Femur (tissue), 1 donor: ENCODE measurements around the gene MYO5B.
A peak's percentile ranks its signal among the peaks of the same experiment; 100 is the strongest.

Source experiments
- DNase-seq: peaks from one replicate; pipeline ENCODE4 v3.0.0-alpha.2; 2017

Gene MYO5B

DNA sequence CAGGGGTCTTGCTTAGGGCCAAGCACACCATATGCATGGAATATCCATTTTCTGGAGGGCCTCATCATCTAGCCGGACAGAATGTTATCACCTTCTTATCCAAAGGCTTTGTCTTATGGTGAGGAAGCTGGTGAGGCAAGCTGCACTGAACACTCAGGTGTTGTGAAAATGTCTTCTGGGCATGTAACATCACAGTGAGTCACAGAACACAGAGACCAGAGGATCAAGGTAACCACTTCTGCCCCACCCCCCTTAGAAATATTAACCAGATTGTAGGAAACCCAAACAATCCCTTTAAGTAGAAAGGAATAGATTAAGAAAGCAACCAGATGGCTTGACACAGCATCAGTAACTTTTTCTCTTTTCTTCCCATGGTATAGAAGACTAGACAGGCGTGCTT is 51.1 kb downstream of the MYO5B start:
- no peak for DNase-seq

GRCh38 chr18:50143294-50143693 is 51.7 kb downstream of the MYO5B start:
- no peak for DNase-seq

- no peak for DNase-seq
Measured at GRCh38 chr18:50142441-50143120, 52.4 kb downstream of the MYO5B start.

DNA sequence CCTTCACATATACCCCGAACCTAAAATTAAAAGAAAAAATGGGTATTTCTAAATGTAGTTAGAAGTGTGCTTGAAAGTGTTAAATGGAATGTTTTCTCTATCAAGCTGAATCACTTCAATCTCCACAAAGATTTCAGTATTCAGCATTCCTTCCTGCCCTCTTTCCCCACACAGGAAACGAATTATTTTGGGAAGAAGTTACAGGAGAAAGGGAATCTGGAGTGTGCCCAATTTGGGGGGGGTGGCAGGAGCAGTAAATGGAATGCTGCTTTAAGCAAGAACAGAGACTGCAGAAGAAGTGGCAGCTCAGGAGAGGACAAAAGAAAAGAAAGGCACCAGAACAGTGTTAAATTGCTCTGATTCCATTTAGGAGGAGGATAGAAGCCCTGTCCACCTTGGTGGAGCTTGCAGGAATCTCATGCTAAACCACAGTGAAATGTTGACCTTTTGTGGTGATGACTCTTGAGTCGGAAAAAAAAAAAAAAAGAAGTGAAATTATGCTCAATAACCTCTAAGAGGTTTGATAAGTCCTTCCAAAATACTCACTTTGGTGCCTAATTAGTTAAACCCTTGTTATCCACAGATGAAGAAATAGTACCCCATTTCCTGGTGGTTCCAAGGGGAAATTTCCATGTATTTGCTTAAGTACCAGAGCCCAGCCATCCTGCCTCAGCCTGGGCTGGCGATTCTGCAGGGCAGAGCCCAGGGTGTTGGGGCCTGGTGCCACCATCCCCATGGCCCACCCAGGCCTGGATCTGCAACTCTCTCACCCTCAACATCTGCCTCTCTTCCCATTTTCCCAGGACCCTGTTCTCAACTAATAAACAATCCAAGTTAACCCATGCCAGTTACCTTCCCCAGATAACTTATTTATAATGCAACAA is 56.5 kb downstream of the MYO5B start:
- DNase-seq, result no peak

DNA sequence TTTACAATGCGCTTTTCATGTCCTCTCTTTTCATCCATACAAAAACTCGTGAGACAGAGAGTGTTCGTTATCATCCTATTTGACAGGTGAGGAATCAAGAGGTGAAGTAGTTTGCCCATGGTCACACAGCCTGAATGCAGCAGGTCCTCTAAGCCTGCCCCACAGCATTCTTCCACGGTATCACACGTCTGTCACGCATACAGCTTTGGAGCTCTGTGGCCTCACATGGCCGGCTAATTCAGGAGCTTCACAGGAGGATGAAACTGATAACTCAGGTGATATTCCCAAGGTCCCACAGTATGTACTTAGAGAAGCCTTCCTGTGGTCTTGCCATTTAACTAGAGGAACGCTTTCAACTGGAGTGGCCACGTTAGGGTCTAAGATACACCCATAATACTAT is 59.0 kb downstream of the MYO5B start:
- no peak for DNase-seq

- no peak for DNase-seq
Measured at GRCh38 chr18:50133526-50133925, 61.4 kb downstream of the MYO5B start.

DNA sequence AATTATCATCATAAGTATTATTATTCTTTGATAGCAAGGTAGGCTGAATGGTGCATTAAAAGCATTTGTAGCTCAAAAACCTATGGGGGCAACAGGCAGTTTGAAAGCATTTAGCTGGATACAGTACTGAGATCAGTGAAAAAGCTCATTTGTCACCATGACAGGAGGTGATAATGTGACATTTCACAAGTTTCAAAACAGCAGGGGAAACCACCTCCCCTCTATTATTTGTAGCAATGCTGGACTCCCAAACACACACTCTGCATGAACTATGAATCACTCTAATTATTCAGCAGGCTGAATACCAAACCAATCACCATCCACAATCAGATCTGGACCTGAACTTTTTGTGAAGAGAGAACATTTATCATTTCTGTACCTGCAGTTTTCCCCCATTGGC is 63.4 kb downstream of the MYO5B start:
- no peak for DNase-seq

DNA sequence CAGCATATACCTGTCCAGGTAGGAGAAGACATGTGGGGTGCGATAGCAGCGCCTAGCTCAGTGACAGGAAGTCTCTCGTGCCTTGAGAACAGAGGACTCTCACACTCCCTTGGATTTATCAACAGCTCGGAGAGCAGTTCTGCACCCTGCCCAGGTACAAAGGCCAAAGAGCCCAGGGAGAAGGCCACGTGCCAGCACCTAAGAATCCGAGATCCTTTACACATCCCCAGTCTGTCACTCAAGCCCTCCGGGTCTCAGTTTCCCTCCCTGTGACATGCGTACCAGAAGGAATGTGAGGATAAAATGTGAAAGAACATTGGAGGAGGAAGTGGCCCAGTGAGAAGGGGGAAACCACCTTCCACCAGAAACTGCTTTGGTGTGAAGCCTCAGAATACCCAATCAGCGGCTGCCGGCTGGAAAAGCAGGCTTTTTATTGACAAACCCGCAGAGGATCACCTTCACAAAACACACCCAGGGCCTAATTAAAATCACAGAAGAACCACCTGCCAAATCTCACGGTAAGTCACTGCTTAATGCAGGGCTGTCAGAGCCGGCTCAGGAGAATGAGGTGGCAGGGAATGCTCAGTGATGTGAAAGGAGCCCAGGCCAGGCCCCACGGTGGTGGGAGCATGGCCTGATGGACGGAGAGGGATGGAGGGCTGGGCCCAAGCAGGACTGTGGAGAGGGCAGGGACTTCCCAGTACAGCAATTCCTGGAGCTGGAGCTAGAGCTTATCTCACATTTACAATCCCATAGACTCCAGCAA is 66.3 kb downstream of the MYO5B start:
- DNase-seq, result no peak

DNA sequence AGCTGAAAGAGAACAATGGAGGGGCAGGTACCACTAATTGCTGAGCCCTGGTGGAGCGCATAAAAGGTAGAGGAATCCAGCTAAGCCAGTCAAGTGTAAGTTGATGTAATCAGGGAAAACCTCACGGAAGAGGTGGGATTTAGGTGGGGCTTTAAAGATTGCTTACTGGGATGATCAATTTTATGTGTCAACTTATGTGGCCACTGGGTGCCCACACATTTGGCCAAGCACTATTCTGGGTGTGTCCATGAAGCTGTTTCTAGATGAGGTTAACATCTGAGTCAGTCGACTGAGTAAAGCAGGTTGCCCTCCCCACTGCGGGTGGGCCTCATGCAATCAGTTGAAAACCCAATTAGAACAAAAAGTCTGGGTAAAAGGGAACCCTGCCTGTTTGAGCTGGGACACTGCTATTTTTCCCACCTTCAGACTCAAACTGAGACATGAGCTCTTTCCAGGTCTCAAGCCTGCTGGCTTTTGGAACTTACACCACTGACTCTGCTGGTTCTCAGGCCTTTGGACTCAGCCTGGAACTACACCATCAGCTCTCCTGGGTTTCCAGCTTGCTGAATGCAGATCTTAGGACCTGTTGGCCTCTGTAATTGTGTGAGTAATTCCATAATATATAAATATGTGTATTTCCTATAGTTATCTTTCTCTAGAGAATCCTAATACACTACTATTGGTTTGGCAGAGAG is 67.3 kb downstream of the MYO5B start:
- DNase-seq, result no peak

DNA sequence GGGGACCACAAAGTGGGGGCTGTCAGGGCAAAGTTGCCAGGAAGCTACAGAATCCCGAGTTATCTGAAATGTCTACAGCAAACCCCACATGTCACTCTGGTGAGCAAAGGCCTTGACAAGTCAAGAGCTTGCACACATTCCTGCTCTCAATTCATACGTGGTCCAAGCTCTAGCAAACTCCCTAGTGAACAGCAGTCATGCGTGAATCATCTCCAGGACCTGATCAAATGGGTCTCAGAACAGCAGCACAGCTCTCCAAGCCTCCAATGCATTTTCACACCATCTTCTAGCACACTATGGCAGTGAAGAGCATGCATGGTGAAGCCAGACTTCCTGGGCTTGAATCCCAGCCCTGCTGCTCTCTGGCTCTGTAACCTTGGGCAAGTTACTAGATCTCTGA is 68.5 kb downstream of the MYO5B start:
- peak; percentile 18 for DNase-seq

DNA sequence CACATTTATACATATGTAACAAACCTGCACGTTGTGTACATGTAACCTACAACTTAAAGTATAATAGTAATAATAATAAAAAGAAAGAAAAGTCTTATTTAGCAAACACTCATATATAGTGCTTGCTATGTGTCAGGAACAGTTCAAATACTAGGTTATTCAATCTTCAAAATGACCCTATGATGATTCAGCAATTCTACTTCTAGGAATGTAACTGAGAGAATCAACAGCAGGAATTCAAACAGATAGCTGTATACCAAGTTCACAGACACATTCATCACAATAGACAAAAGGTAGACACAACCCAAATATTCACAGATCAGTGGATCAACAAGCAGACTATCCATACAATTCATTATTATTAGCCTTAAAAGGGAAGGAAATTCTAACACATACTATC is 69.5 kb downstream of the MYO5B start:
- DNase-seq, result no peak

GRCh38 chr18:50119296-50119695 is 75.7 kb downstream of the MYO5B start:
- DNase-seq, result no peak

- DNase-seq, result no peak
Measured at GRCh38 chr18:50117863-50118262, 77.1 kb downstream of the MYO5B start.

DNA sequence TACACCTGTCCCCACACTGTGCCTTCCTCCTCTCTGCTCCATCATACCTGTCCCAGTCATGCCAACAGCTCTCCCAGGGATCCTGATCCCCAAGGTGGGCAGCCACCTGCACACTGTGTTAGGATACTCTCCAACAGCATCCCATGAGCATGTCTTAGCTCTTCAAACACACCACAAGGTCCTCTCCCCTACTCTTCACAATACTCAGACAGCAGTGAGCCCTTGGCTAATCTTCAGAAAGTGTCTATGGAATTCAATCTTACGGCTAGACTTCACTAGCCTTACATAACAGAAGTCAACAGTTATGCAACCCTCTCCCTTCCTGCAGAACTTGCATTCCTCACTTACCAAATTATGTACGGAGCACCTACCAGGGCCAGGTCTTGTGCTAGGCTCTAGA is 79.9 kb downstream of the MYO5B start:
- DNase-seq, result no peak

- no peak for DNase-seq
Measured at GRCh38 chr18:50114448-50114847, 80.5 kb downstream of the MYO5B start.

DNA sequence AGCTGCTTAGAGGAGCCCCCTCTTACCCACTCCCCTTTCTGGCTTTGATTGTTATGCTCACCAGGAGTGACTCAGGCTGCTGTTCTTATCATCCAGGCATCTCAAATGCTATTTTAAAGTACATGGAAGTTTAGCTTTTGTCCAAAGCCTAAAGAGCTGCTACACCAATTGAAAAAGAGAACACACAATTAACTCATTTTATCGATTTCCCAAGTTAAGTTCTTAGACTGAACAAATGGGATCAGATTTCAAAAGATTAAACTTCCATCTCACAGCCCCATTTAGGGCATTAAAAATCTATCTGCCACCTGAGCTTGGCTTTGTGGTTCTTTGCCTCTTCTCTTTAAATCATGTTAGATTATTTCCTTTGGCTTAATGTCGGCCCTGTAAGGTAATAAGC is 81.2 kb downstream of the MYO5B start:
- DNase-seq, result no peak

DNA sequence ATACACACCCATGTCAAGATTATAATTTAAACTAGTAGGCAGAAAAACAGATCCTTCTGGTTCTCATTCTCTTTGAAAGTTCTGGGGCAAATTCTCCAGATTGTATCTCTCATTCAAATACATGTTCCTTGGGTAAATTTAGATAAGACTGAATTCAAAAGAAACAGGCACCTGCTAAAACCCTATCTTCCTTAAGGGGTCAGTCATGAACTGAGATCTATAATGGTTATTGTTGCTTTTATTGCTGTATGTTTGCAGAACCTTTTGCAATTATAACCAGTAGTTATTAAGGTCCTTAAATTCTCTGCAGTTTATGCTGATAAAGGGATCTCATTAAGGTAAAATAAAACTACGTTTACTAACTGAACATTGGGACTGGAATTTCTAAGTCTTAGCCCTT is 83.5 kb downstream of the MYO5B start:
- DNase-seq, result no peak

DNA sequence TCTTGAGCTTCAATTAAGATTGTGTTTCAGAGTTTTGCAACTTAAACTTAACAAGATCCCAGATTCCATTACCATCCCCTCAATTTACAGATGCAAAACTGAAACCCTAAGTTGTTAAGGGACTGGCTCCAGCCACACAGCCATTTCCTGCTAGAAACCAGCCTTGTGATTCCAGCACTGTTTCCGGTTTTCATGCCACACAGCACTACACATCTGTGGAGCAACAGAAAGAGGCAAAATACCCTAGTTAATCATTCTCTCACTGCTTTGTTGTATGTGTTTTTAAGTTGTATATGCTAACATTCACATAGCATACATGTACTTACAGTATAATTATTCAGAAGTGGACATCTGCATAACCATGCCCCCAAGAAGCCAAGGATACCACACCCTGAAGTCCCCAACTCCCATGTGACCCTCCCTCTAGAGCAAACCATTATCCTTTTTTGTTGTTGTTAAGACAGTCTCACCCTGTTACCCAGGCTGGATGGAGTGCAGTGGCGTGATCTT is 87.4 kb downstream of the MYO5B start:
- no peak for DNase-seq

DNA sequence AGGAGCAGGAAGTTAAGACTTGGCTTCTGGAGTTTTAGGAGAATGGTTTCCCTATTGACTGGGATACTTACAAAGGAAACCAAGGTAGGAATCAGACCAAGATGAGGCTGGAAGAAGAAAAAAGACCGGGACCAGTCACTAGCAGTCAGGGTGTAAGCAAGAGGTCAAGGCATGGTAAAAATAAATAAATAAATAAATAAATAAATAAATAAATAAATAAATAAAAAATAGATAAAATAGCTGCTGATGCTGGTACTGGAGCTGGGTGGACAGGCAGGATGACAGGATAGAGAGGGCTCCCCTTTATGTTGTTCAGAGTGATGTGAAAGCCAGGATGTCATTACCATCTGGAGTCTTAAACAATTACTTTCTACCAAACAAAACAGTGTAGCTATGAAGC is 89.9 kb downstream of the MYO5B start:
- DNase-seq, result no peak

- no peak for DNase-seq
Measured at GRCh38 chr18:50104421-50104820, 90.5 kb downstream of the MYO5B start.

GRCh38 chr18:50099725-50100407 is 95.1 kb downstream of the MYO5B start:
- DNase-seq, result no peak

DNA sequence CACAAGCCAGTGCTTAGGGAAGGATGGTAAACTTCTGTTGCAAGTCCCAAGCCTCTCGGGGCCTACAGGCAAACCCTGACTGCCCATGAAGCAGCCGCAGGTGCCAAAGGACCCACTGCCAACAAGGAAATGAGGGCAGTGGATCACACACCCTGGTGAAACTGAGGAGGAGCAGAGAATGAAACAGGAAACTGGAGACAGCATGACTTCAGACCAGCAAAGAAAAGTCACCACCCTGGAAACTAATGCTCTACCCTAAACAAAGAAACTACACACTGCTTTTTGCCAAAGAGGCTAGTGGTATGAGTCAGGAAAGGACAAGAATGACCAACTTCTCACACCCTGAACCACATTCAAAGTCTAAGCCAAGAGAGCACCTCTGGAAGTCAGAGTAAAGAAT is 97.2 kb downstream of the MYO5B start:
- no peak for DNase-seq
